HL-60 (cell line): ENCODE data around the gene CYRIA.
A peak's percentile ranks its signal among the peaks of the same experiment; 100 is the strongest.

Source experiments
- DNase-seq, 2 experiments: peaks; one replicate each; pipeline ENCODE4 v3.0.0-alpha.2; 2010 to 2020; ENCODE audit warnings: low read depth in 1 of 2, low spot score in 1 of 2
- H3K27ac ChIP-seq: fragments of 250-450 bp; sonication (Bioruptor Pico); replicated peaks from 2 replicates; pipeline ENCODE4 v1.5.1; 2020; ENCODE audit warnings: mild to moderate bottlenecking, moderate library complexity
- H3K27me3 ChIP-seq: fragments of 250-450 bp; sonication (Bioruptor Pico); 2 replicates; pipeline ENCODE4 v1.5.1; 2021; ENCODE audit warnings: mild to moderate bottlenecking, moderate library complexity; ENCODE audit not compliant: insufficient read depth, poor library complexity, severe bottlenecking
- H3K4me3 ChIP-seq: replicated peaks from 2 replicates; pipeline ENCODE4 v1.5.1; 2011; ENCODE audit warnings: mild to moderate bottlenecking, control low read depth, low read length; ENCODE audit not compliant: insufficient read depth
- GABPA ChIP-seq: IDR thresholded peaks from 2 replicates; pipeline ENCODE4 v1.6.1; 2012; ENCODE audit warnings: low read depth
- POLR2AphosphoS5 ChIP-seq: IDR thresholded peaks from 2 replicates; pipeline ENCODE4 v1.6.1; 2012; ENCODE audit warnings: low read depth
- SPI1 ChIP-seq: IDR thresholded peaks from 2 replicates; pipeline ENCODE4 v1.6.1; 2012; ENCODE audit warnings: low read depth, mild to moderate bottlenecking, borderline replicate concordance
- TF ChIP-seq, protein P1 (sequence below): IDR thresholded peaks from 2 replicates; pipeline ENCODE4 v1.6.1; 2012; ENCODE audit warnings: low read depth; ENCODE audit not compliant: insufficient replicate concordance
- TF ChIP-seq, protein P2 (sequence below): IDR thresholded peaks from one replicate; pipeline ENCODE4 v1.5.1; 2011; ENCODE audit warnings: low read length, control low read depth, inconsistent platforms; ENCODE audit not compliant: insufficient read depth

CYRIA gene

GRCh38 chr2:16629770-16630169 lies 35.9 kb downstream of the CYRIA start:
- TF ChIP-seq, protein P1, sequence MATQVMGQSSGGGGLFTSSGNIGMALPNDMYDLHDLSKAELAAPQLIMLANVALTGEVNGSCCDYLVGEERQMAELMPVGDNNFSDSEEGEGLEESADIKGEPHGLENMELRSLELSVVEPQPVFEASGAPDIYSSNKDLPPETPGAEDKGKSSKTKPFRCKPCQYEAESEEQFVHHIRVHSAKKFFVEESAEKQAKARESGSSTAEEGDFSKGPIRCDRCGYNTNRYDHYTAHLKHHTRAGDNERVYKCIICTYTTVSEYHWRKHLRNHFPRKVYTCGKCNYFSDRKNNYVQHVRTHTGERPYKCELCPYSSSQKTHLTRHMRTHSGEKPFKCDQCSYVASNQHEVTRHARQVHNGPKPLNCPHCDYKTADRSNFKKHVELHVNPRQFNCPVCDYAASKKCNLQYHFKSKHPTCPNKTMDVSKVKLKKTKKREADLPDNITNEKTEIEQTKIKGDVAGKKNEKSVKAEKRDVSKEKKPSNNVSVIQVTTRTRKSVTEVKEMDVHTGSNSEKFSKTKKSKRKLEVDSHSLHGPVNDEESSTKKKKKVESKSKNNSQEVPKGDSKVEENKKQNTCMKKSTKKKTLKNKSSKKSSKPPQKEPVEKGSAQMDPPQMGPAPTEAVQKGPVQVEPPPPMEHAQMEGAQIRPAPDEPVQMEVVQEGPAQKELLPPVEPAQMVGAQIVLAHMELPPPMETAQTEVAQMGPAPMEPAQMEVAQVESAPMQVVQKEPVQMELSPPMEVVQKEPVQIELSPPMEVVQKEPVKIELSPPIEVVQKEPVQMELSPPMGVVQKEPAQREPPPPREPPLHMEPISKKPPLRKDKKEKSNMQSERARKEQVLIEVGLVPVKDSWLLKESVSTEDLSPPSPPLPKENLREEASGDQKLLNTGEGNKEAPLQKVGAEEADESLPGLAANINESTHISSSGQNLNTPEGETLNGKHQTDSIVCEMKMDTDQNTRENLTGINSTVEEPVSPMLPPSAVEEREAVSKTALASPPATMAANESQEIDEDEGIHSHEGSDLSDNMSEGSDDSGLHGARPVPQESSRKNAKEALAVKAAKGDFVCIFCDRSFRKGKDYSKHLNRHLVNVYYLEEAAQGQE = no peak
- TF ChIP-seq, protein P2, sequence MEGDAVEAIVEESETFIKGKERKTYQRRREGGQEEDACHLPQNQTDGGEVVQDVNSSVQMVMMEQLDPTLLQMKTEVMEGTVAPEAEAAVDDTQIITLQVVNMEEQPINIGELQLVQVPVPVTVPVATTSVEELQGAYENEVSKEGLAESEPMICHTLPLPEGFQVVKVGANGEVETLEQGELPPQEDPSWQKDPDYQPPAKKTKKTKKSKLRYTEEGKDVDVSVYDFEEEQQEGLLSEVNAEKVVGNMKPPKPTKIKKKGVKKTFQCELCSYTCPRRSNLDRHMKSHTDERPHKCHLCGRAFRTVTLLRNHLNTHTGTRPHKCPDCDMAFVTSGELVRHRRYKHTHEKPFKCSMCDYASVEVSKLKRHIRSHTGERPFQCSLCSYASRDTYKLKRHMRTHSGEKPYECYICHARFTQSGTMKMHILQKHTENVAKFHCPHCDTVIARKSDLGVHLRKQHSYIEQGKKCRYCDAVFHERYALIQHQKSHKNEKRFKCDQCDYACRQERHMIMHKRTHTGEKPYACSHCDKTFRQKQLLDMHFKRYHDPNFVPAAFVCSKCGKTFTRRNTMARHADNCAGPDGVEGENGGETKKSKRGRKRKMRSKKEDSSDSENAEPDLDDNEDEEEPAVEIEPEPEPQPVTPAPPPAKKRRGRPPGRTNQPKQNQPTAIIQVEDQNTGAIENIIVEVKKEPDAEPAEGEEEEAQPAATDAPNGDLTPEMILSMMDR = no peak
- TF ChIP-seq POLR2AphosphoS5 = no peak
- Histone ChIP-seq H3K4me3 (no peak overlapping the region), H3K27ac (peak overlapping the region; percentile 53), H3K27me3 (no peaks in the 10 kb centered on the region)
- no peak for DNase-seq

- no peak for DNase-seq
- no peak for TF ChIP-seq GABPA
- TF ChIP-seq SPI1 = no peak
- TF ChIP-seq, protein P1 = no peak
- Histone ChIP-seq H3K27me3 (no peaks in the 10 kb centered on the region), H3K4me3 (no peak overlapping the region), H3K27ac (peak overlapping the region; percentile 53)
These were observed 36.6 kb downstream of the CYRIA start for GRCh38 chr2:16629044-16629443.

DNA sequence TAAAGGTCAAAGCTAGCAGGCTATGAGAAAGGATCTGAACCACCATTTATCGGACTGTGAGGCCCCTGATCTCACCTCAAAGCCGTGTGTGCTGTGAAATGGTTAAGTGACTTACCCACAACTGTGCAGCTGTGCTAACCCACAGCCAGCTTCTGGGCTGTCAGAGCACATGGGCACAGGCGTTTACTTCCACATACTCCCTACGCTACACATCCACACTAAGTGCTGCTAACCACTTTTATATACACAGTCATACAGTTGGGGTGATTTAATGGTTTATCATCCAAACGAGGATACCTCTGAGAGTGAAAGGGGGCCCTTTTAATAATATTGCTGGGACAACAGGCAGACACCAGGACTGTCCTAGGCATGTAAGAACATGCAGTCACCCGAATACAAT lies 37.3 kb downstream of the CYRIA start:
- TF ChIP-seq, protein P2 = no peak
- peak; percentile 68 for TF ChIP-seq POLR2AphosphoS5
- peak in 1 of 2 experiments; percentile 75 for DNase-seq
- peak overlapping the region; percentile 53 for H3K27ac ChIP-seq
- no peaks in the 10 kb centered on the region for H3K27me3 ChIP-seq
- H3K4me3 ChIP-seq = no peak overlapping the region

DNA sequence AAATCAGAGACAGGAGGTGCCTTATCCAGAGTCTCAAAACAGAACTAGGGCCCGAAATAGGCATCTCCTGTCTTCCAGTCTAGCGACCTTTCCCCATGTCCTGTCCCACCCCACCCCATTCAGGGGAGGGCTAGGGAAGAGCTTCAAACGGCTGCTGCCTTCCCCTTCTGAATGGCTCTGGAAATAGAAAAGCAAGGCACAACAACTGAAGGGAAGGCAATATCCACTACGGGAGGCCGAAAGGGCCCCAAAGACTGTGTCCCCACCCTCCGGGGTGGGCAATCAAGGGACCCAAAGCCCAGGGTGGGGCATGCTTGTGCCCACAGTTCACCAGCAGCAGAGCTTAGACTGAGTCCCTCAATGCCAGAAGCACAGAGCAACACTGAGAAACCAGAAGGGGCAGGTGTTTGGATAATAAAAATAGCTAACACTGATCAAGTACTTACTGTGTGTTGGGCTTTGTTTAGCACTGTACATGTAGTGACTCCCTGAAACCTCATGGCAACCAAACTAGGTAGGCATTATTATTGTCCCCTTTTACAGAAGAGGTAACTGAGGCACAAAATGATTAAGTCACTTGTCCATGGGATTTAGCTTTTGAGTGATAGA lies 38.5 kb downstream of the CYRIA start:
- TF ChIP-seq SPI1 (no peak), GABPA (no peak)
- TF ChIP-seq, protein P1 = no peak
- TF ChIP-seq, protein P2 = no peak
- no peak overlapping the region for H3K4me3 ChIP-seq
- no peaks in the 10 kb centered on the region for H3K27me3 ChIP-seq
- no peak for DNase-seq
- H3K27ac ChIP-seq = peak overlapping the region; percentile 84
